A549 (cell line): ENCODE results near the gene ELP2. TPM values are rescaled to one million over a fixed set of nuclear protein-coding genes. Genes with fewer than 3 reads are reported as not detected.

Experiments
- ATAC-seq, 2 experiments: fragments of 200-7000 bp in 1 of 2; fragments of >200 bp in 1 of 2; cut with Nextera tagmentation in 1 of 2; cut with Tn5 transposase in 1 of 2; 3 replicates each; pipeline versions ENCODE4 v1.8.0 to v1.9.1; 2018 to 2020; ENCODE audit warnings: mild to moderate bottlenecking in 1 of 2, moderate library complexity in 1 of 2
- CTCF ChIA-PET: fragments of 300-600 bp; sonication (Branson Sonifier 250); formaldehyde crosslinking; extraction: SDS; loops from one replicate; lab custom pipeline; 2021; ENCODE audit warnings: antibody characterized with exemption, inconsistent platforms; lab: Yijun Ruan, JAX
- POLR2A ChIA-PET: fragments of 350-600 bp; formaldehyde crosslinking; extraction: SDS; loops from one replicate; lab custom pipeline; 2021; ENCODE audit warnings: antibody characterized with exemption, inconsistent platforms; lab: Yijun Ruan, JAX
- DNase-seq, 2 experiments: peaks; one replicate each; pipeline versions ENCODE4 v3.0.0 to v3.0.0-alpha.2; 2011 to 2016; ENCODE audit warnings: low read depth in 1 of 2, low spot score in 1 of 2
- FAIRE-seq: peaks from 2 replicates; lab custom pipeline; 2011; peaks lifted over from hg19 to GRCh38; lab: Jason Lieb, UNC
- H3K27ac ChIP-seq, 2 experiments: fragments of >200 bp; sonication (Bioruptor Twin); formaldehyde crosslinking; 3 replicates each; pipeline ENCODE4 v1.5.1; 2016 to 2017
- H3K4me1 ChIP-seq: fragments of >200 bp; sonication (Bioruptor Twin); formaldehyde crosslinking; 3 replicates; pipeline ENCODE4 v1.6.1; 2016
- H3K4me2 ChIP-seq: fragments of >200 bp; sonication (Bioruptor Twin); formaldehyde crosslinking; 3 replicates; pipeline ENCODE4 v1.6.1; 2016
- H3K4me3 ChIP-seq: fragments of >200 bp; sonication (Bioruptor Twin); formaldehyde crosslinking; 3 replicates; pipeline ENCODE4 v1.5.1; 2016
- H3K9me3 ChIP-seq: fragments of >200 bp; sonication (Bioruptor Twin); formaldehyde crosslinking; 3 replicates; pipeline ENCODE4 v1.6.1; 2016
- CBX8 ChIP-seq: fragments of 200-600 bp; sonication (generic); IDR thresholded peaks from 2 replicates; pipeline ENCODE4 v1.6.1; 2016
- CEBPB ChIP-seq, 2 experiments: fragments of >200 bp in 1 of 2; sonication (Bioruptor Twin) in 1 of 2; formaldehyde crosslinking in 1 of 2; IDR thresholded peaks; 2 replicates each; pipeline ENCODE4 v1.6.1; 2012 to 2016
- EHMT2 ChIP-seq: fragments of 200-600 bp; sonication (generic); IDR thresholded peaks from 2 replicates; pipeline ENCODE4 v1.6.1; 2016; ENCODE audit warnings: antibody characterized with exemption, low read depth, mild to moderate bottlenecking, moderate library complexity
- EP300 ChIP-seq, 2 experiments: fragments of >200 bp; sonication (Bioruptor Twin); formaldehyde crosslinking; IDR thresholded peaks; 2 replicates in 1 of 2; 3 replicates in 1 of 2; pipeline ENCODE4 v1.6.1; 2016 to 2017
- ESRRA ChIP-seq: fragments of 150-350 bp; IDR thresholded peaks from 2 replicates; pipeline ENCODE4 v1.6.1; 2014; ENCODE audit warnings: mild to moderate bottlenecking, low read length, borderline replicate concordance
- FOXS1 ChIP-seq: fragments of 250-450 bp; sonication (Bioruptor Pico); IDR thresholded peaks from 2 replicates; pipeline ENCODE4 v1.5.0; 2020; ENCODE audit warnings: mild to moderate bottlenecking, moderate library complexity
- HDAC2 ChIP-seq: fragments of 200-600 bp; sonication (generic); IDR thresholded peaks from 2 replicates; pipeline ENCODE4 v1.6.1; 2016
- HMGXB4 ChIP-seq: fragments of 250-450 bp; sonication (Bioruptor Pico); IDR thresholded peaks from 2 replicates; pipeline ENCODE4 v1.5.0; 2021; ENCODE audit warnings: mild to moderate bottlenecking, moderate library complexity, borderline replicate concordance
- HOXB13 ChIP-seq: fragments of 250-450 bp; sonication (Bioruptor Pico); IDR thresholded peaks from 2 replicates; pipeline ENCODE4 v1.5.0; 2020; ENCODE audit warnings: low read depth, mild to moderate bottlenecking, moderate library complexity
- JUN ChIP-seq, 2 experiments: fragments of >200 bp; sonication (Bioruptor Twin); formaldehyde crosslinking; IDR thresholded peaks; 2 replicates in 1 of 2; 3 replicates in 1 of 2; pipeline ENCODE4 v1.6.1; 2016 to 2017
- KDM1A ChIP-seq: fragments of 200-600 bp; sonication (generic); IDR thresholded peaks from 2 replicates; pipeline ENCODE4 v1.6.1; 2016; ENCODE audit warnings: low read depth, mild to moderate bottlenecking
- KDM5A ChIP-seq: fragments of 200-600 bp; sonication (generic); IDR thresholded peaks from 2 replicates; pipeline ENCODE4 v1.6.1; 2016; ENCODE audit warnings: antibody characterized with exemption, mild to moderate bottlenecking
- MAX ChIP-seq: IDR thresholded peaks from 2 replicates; pipeline ENCODE4 v1.6.1; 2012
- MYC ChIP-seq: IDR thresholded peaks from 2 replicates; pipeline ENCODE4 v1.6.1; 2012; ENCODE audit warnings: mild to moderate bottlenecking, inconsistent platforms, low read length, improper control_type of control experiment, borderline replicate concordance
- NFE2L2 ChIP-seq: fragments of 150-350 bp; conservative IDR thresholded peaks from 2 replicates; pipeline ENCODE4 v1.6.1; 2014; ENCODE audit warnings: low read length
- NR3C1 ChIP-seq: fragments of >200 bp; sonication (Bioruptor Twin); formaldehyde crosslinking; IDR thresholded peaks from 3 replicates; pipeline ENCODE4 v1.6.1; 2017
- PHF8 ChIP-seq: fragments of 200-600 bp; sonication (generic); IDR thresholded peaks from 2 replicates; pipeline ENCODE4 v1.6.1; 2016; ENCODE audit warnings: low read depth, mild to moderate bottlenecking, antibody characterized with exemption, moderate library complexity, borderline replicate concordance
- POLR2AphosphoS2 ChIP-seq: conservative IDR thresholded peaks from 2 replicates; pipeline ENCODE4 v1.6.1; 2012; ENCODE audit warnings: low read length, improper control_type of control experiment, inconsistent platforms
- RARB ChIP-seq: fragments of 250-450 bp; sonication (Bioruptor Pico); IDR thresholded peaks from 2 replicates; pipeline ENCODE4 v1.8.0; 2021; ENCODE audit warnings: mild to moderate bottlenecking, moderate library complexity
- REST ChIP-seq: fragments of 200-600 bp; sonication (generic); IDR thresholded peaks from 2 replicates; pipeline ENCODE4 v1.6.1; 2016; ENCODE audit warnings: antibody characterized with exemption, mild to moderate bottlenecking, moderate library complexity
- RFX5 ChIP-seq: fragments of 450-650 bp; IDR thresholded peaks from 2 replicates; pipeline ENCODE4 v1.7.1; 2014; ENCODE audit warnings: antibody characterized with exemption, mild to moderate bottlenecking, moderate library complexity
- RNF2 ChIP-seq: fragments of 200-600 bp; sonication (generic); IDR thresholded peaks from 2 replicates; pipeline ENCODE4 v1.6.1; 2016; ENCODE audit warnings: low read depth, mild to moderate bottlenecking, antibody characterized with exemption, moderate library complexity, borderline replicate concordance
- SMC3 ChIP-seq: fragments of >200 bp; sonication (Bioruptor Twin); formaldehyde crosslinking; IDR thresholded peaks from 3 replicates; pipeline ENCODE4 v1.6.1; 2018; ENCODE audit warnings: inconsistent platforms
- TFCP2L1 ChIP-seq: fragments of 250-450 bp; sonication (Bioruptor Pico); IDR thresholded peaks from 2 replicates; pipeline ENCODE4 v1.5.0; 2021; ENCODE audit warnings: mild to moderate bottlenecking
- TP53 ChIP-seq: fragments of 250-450 bp; sonication (Bioruptor Pico); IDR thresholded peaks from 2 replicates; pipeline ENCODE4 v1.5.0; 2021; ENCODE audit warnings: mild to moderate bottlenecking, moderate library complexity
- ZC3H11A ChIP-seq: fragments of 450-650 bp; IDR thresholded peaks from 2 replicates; pipeline ENCODE4 v1.6.1; 2014; ENCODE audit warnings: antibody characterized with exemption, mild to moderate bottlenecking
- ZNF302 ChIP-seq: fragments of 250-450 bp; sonication (Bioruptor Pico); IDR thresholded peaks from 2 replicates; pipeline ENCODE4 v1.9.0; 2021; ENCODE audit warnings: inconsistent platforms, mild to moderate bottlenecking, moderate library complexity
- ZSCAN20 ChIP-seq: fragments of 250-450 bp; sonication (Bioruptor Pico); IDR thresholded peaks from 2 replicates; pipeline ENCODE4 v1.8.0; 2022; ENCODE audit warnings: mild to moderate bottlenecking, moderate library complexity
- WGBS: methylation state at CpG from one replicate; pipeline ENCODE4 v1.1.6; 2017; ENCODE audit errors: missing lambda C conversion rate; 5-methylcytosine and 5-hydroxymethylcytosine counted together
- polyA plus RNA-seq, 4 experiments: library from polyadenylated mRNA; depleted of rRNA in 3 of 4; stranded (reverse); fragments of >200 nt; fragmentation: RNase III in 1 of 4; extraction: RNeasy Plus Mini Kit Qiagen cat#74134 plus additional on column Dnase treatment in 1 of 4; gene quantifications; 2 replicates in 3 of 4; 3 replicates in 1 of 4; pipeline ENCODE4 v1.2.3, GENCODE V29; 2011 to 2017

Gene ELP2
- polyA plus RNA-seq, 2 of the 4 experiments (the other 2 are of a cell fraction): 28.8 to 73.4 TPM

- ChIA-PET POLR2A (no interaction called here), CTCF (no interaction called here)
- ATAC-seq (no peak), FAIRE-seq (no peak), DNase-seq (no peak)
- Histone ChIP-seq H3K4me1 (peaks cover 11% of the 10 kb centered on the region; the same call in 2 of the 3 replicates), H3K4me2 (no peak overlapping the region), H3K9me3 (no peaks in the 10 kb centered on the region), H3K4me3 (no peak overlapping the region)
- WGBS: 87% methylated on average over 3 of the region's 3 CpGs
- no peak for TF ChIP-seq FOXS1 (CRISPR knock-in tag)
- TF ChIP-seq POLR2AphosphoS2: no peak
- no peak for TF ChIP-seq HDAC2
- no peak for TF ChIP-seq JUN (IDR thresholded peaks at IDR 0.05)
- no peak for TF ChIP-seq RARB
- TF ChIP-seq EP300 (IDR thresholded peaks at IDR 0.05): no peak
- TF ChIP-seq MYC: no peak
- no peak for TF ChIP-seq MAX
- no peak for TF ChIP-seq HOXB13 (CRISPR knock-in tag)
- no peak for TF ChIP-seq SMC3
- no peak for TF ChIP-seq ZC3H11A
- TF ChIP-seq TFCP2L1 (CRISPR knock-in tag): no peak
- TF ChIP-seq NR3C1: no peak
- TF ChIP-seq PHF8: no peak
- TF ChIP-seq NFE2L2: no peak
- TF ChIP-seq CBX8: no peak
- TF ChIP-seq TP53 (CRISPR knock-in tag): no peak
- no peak for TF ChIP-seq ZNF302 (CRISPR knock-in tag)
- no peak for TF ChIP-seq REST
- TF ChIP-seq RFX5: no peak
- TF ChIP-seq, all 56 proteins: peak for 0
- no peak overlapping the region for H3K27ac ChIP-seq
Measured at GRCh38 chr18:36132756-36133155, 3.1 kb downstream of the ELP2 start.

GRCh38 chr18:36135264-36135663, 5.6 kb downstream of the ELP2 start:
- ATAC-seq: no peak
- WGBS: 94% methylated on average over 1 of the region's 1 CpG
- no peak for FAIRE-seq
- ChIA-PET CTCF (no interaction called here), POLR2A (no interaction called here)
- H3K4me3 ChIP-seq: no peak overlapping the region
- H3K27ac ChIP-seq: no peak overlapping the region
- DNase-seq: no peak
- no peaks in the 10 kb centered on the region for H3K9me3 ChIP-seq
- TF ChIP-seq TFCP2L1 (CRISPR knock-in tag) (no peak), ZSCAN20 (no peak), KDM5A (no peak), HDAC2 (no peak), ESRRA (no peak), HMGXB4 (CRISPR knock-in tag) (no peak), EHMT2 (no peak), CEBPB (IDR thresholded peaks at IDR 0.05) (no peak), RNF2 (no peak), MYC (no peak), KDM1A (no peak)
- peaks cover 5% of the 10 kb centered on the region; the same call in 1 of the 3 replicates for H3K4me1 ChIP-seq
- no peak overlapping the region for H3K4me2 ChIP-seq
